ENCODE data around the gene CFAP54.
A peak's percentile ranks its signal among the peaks of the same experiment; 100 is the strongest.

The CFAP54 gene

DNA sequence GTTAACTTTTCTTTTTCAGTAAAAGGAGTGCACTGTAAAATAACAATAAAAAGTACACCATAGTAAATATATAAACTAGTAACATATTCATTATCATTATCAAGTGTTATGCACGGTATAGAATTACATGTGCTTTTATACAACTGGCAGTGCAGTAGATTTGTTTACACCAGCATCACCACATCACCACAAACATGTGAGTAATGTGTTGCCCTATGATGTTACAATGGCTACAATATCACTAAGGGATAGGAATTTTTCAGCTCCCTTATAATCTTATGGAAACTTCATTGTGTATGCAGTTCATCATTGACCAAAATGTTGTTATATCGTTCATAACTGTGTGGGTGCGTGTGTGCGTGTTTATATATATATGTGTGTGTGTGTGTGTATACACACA is 394.2 kb downstream of the CFAP54 start:
- ChIA-PET CTCF (no interaction called here), POLR2A (ENCODE audit: low non-redundant PET) (no interaction called here)
- no peak for DNase-seq (ENCODE audit: low spot score)
- TF ChIP-seq, protein P1, sequence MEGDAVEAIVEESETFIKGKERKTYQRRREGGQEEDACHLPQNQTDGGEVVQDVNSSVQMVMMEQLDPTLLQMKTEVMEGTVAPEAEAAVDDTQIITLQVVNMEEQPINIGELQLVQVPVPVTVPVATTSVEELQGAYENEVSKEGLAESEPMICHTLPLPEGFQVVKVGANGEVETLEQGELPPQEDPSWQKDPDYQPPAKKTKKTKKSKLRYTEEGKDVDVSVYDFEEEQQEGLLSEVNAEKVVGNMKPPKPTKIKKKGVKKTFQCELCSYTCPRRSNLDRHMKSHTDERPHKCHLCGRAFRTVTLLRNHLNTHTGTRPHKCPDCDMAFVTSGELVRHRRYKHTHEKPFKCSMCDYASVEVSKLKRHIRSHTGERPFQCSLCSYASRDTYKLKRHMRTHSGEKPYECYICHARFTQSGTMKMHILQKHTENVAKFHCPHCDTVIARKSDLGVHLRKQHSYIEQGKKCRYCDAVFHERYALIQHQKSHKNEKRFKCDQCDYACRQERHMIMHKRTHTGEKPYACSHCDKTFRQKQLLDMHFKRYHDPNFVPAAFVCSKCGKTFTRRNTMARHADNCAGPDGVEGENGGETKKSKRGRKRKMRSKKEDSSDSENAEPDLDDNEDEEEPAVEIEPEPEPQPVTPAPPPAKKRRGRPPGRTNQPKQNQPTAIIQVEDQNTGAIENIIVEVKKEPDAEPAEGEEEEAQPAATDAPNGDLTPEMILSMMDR (conservative IDR thresholded peaks at IDR 0.05; ENCODE audit: low read depth) = no peak
- no peak overlapping the region for H3K27ac ChIP-seq

DNA sequence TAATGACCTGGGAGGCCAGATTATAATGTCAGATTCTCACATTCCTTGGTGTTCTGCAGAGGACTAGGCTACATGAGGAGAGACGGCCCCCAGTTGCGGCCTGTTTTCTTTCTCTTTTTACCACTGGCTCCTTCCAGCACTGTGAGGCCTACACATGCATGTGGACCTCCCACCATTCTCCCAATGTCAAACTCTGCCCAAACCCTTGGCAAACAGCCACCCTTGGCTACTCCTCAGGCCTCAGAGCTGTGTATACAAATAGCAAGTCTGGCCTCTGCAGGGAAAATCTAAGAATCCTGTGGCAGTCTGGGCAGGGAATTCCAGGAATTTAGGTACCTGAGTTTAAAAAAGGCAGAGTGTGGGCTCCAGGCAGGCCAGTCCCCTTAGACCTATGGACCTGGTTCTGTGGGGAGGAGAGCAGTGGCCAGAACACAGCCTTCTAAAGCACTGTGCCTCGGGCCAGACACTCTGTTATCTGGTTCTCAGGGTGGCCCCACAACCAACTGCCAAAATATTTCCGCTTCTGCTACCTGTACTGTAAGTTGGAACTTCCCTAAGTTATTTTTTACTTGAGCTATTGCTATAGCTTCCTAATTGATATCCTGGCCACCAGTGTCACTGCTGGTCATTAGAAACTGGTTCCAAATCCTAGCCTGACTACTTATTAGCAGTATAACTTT is 397.8 kb downstream of the CFAP54 start:
- no peak for DNase-seq (ENCODE audit: low spot score)
- TF ChIP-seq, protein P1 (conservative IDR thresholded peaks at IDR 0.05; ENCODE audit: low read depth) = no peak
- CTCF ChIA-PET = interaction anchor here (0.8 to 1.1 kb wide), 2 partner anchors 13 to 81 kb away, joined by 3 read pairs; no protein-coding TSS in a partner anchor
- POLR2A ChIA-PET (ENCODE audit: low non-redundant PET) = no interaction called here
- H3K27ac ChIP-seq = no peak overlapping the region

DNA sequence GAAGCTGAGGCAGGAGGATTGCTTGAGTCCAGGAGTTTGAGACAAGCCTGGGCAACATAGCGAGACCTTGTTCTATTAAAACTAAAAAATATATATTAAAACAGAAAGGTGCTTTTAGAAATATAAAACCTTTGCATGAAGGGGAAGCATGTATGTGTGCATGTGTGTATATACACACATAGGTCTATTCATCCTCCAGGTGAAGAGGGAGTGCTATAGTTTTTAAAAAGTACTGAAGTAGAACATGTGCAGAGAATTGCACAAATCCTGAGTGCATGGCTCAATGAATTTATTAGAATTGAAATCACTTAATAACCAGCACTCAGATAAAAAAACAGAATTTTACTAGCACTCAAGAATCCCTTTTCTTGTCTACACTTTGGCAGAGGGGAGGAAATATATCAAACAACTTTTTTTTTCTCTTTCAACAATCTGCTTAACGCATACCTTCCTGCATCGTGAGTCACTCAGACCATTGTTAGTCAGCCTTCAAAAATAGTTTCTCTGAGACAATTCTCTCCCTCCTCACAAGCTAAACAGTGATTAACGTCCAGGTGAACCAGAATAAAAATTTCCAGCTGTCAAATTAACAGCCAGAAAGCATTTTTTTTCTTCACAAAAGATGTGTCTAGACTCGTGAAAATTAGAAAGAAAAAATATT is 400.0 kb downstream of the CFAP54 start:
- TF ChIP-seq, protein P1 (conservative IDR thresholded peaks at IDR 0.05; ENCODE audit: low read depth) = no peak
- CTCF ChIA-PET = no interaction called here
- H3K27ac ChIP-seq = no peak overlapping the region; the same call in 1 of the 2 replicates
- POLR2A ChIA-PET (ENCODE audit: low non-redundant PET) = no interaction called here
- peak; percentile 83 for DNase-seq (ENCODE audit: low spot score)

DNA sequence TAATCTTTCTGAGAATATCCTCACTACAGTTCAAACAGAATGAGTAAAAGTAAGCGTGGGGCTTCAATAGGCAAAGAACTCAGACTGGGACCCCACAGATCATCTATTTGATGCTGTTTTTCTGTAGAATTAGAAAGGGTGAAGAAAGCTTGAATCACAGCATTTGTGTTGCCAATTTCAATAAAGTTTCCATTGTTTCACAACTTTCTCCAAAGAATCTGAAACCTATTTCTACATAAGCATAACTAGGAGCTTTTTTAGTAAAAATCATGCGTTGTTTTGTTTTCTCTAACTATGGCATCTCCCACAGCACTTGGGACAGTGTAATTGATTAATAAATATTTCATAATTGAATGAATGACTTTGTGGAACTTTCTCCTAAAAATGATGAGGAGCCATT is 401.0 kb downstream of the CFAP54 start:
- no peak overlapping the region for H3K27ac ChIP-seq
- POLR2A ChIA-PET (ENCODE audit: low non-redundant PET) = no interaction called here
- TF ChIP-seq, protein P1 (conservative IDR thresholded peaks at IDR 0.05; ENCODE audit: low read depth) = no peak

DNA sequence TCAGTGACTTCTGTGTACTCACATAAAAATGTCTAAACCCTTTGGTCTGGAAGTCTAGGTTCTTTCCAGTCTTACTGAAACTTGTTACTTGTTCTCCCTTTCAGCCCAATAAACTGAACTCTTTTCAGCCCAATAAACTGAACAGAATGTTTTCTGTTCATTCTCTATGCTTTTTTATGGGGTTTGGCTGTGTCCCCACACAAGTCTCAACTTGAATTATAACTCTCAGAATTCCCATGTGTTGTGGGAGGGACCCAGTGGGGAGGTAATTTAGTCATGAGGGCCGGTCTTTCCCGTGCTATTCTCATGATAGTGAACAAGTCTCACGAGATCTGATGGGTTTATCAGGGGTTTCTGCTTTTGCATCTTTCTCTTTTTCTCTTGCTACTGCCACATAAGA is 402.7 kb downstream of the CFAP54 start:
- DNase-seq (ENCODE audit: low spot score) = peak; percentile 18
- CTCF ChIA-PET = no interaction called here
- TF ChIP-seq, protein P1 (conservative IDR thresholded peaks at IDR 0.05; ENCODE audit: low read depth) = no peak
- POLR2A ChIA-PET (ENCODE audit: low non-redundant PET) = no interaction called here
- no peak overlapping the region for H3K27ac ChIP-seq

More for the DNA sequence above, 401.0 kb downstream of the CFAP54 start:
- DNase-seq (ENCODE audit: low spot score) = no peak
- CTCF ChIA-PET = interaction anchor here (0.5 kb wide), 1 partner anchor 1432 kb away, joined by 4 read pairs; no protein-coding TSS in a partner anchor

DNA sequence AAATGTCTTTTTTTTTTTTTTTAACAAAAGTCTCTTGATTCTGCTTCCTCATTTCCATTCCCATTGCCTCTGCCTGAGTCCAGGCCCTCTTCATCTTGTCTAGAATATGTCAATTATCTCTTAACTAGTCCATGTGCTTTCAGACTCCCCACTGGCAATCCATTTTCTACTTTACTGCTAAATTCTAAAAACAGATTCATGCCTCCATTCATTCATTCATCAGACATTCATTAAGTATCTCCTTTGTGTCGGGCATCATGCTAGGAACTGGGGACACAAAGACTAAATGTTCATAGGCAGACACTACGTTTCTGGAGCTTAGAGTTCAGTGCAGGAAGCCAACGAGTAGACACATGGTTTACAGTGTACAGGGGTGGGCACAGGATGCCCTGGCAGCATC is 408.0 kb downstream of the CFAP54 start:
- POLR2A ChIA-PET (ENCODE audit: low non-redundant PET) = no interaction called here
- CTCF ChIA-PET = no interaction called here
- H3K27ac ChIP-seq = no peak overlapping the region
- TF ChIP-seq, protein P1 (conservative IDR thresholded peaks at IDR 0.05; ENCODE audit: low read depth) = no peak
- DNase-seq (ENCODE audit: low spot score) = no peak
